Measurements from ENCODE around the gene RNF150. TPM values are rescaled to one million over a fixed set of nuclear protein-coding genes. Genes with fewer than 3 reads are reported as not detected.

RNF150 gene
- total RNA-seq, 4 donors from 2014 or later: 10.2 to 34.5 (median 24.2) TPM

DNA sequence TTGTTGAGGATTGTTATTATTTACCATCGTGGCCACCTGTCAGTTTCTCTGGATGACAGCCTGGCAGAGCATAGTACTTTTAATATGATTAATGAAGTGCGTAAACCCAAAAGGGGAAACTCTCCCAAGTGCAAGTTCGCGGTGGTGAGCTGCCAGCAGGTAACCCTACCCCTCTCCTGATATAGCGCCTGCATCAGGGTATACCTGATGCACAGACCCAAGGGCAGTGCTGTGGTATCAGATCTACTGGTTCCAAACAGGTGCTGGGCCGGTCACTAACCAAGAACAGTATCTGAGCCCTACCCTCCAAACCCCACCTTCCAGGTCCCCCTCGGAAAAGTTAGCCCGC is 1.6 kb downstream of the RNF150 start:
- WGBS, 2 donors: 15 to 23% methylated on average over 8 of the region's 8 CpGs
- Histone ChIP-seq H3K36me3 (no peaks in the 10 kb centered on the region), H3K4me1 (peaks cover 8 to 16% of the 10 kb centered on the region in 2 donors), H3K27ac (peak overlapping the region in 1 of 3 donors; percentile 90), H3K27me3 (no peaks in the 10 kb centered on the region), H3K4me3 (replicated peaks in 1 of 3) (peak overlapping the region; percentile 37 to 88 (median 73)), H3K9me3 (no peaks in the 10 kb centered on the region)
- no peak for TF ChIP-seq POLR2A (IDR thresholded peaks at IDR 0.05)
- TF ChIP-seq CTCF (IDR thresholded peaks at IDR 0.05): no peak
- intact Hi-C loops (cut with DNase I): loop anchor here (5.0 kb wide), 1 partner anchor 269 kb away; no protein-coding TSS in a partner anchor
- DNase-seq: peak in 1 of 2 donors; percentile 19

- 65 to 78% methylated on average over 6 of the region's 6 CpGs for WGBS, 2 donors
- peaks cover 8 to 16% of the 10 kb centered on the region in 2 donors for H3K4me1 ChIP-seq
Measured at GRCh38 chr4:141130947-141131605, 2.2 kb downstream of the RNF150 start.

DNA sequence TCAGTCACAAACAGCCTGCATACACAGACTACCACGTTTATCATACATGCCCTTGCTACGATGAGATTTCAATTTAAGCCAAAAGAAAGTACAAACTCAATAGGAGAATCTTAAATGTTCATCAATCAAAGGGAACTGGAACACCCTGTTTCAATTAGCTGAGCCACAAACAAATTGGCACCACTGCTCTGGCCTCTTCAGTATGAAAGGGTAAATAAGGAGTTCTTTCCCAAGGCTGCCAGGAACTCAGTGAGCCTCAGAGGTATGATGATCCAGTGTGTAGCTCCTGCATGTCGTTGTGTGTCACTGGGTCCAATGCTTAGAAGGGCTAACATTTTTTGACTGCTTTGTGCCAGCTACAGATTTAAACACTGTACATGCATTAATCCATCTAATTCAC is 5.4 kb downstream of the RNF150 start:
- Histone ChIP-seq H3K4me3 (replicated peaks in 1 of 3) (no peak overlapping the region), H3K9me3 (no peaks in the 10 kb centered on the region), H3K27me3 (no peaks in the 10 kb centered on the region), H3K27ac (no peak overlapping the region), H3K4me1 (peaks cover 8 to 9% of the 10 kb centered on the region in 2 donors), H3K36me3 (no peaks in the 10 kb centered on the region)
- 68 to 77% methylated on average over 3 of the region's 3 CpGs for WGBS, 2 donors
- TF ChIP-seq CTCF (IDR thresholded peaks at IDR 0.05) (no peak), POLR2A (IDR thresholded peaks at IDR 0.05) (no peak)
- peak; percentile 33 to 36 for DNase-seq
- intact Hi-C loops (cut with DNase I): no loop called here

More at GRCh38 chr4:141130947-141131605, 2.2 kb downstream of the RNF150 start:
- Histone ChIP-seq H3K9me3 (no peaks in the 10 kb centered on the region), H3K27ac (no peak overlapping the region), H3K36me3 (no peaks in the 10 kb centered on the region), H3K27me3 (no peaks in the 10 kb centered on the region), H3K4me3 (replicated peaks in 1 of 3) (peak overlapping the region in 2 of 3 donors; percentile 2 to 88)
- TF ChIP-seq POLR2A (IDR thresholded peaks at IDR 0.05): no peak
- no peak for TF ChIP-seq CTCF (IDR thresholded peaks at IDR 0.05)
- intact Hi-C loops (cut with DNase I): loop anchor here (5.0 kb wide), 1 partner anchor 269 kb away; no protein-coding TSS in a partner anchor
- no peak for DNase-seq

GRCh38 chr4:141126769-141127168 is 6.5 kb downstream of the RNF150 start:
- Histone ChIP-seq H3K9me3 (no peaks in the 10 kb centered on the region), H3K36me3 (no peaks in the 10 kb centered on the region), H3K27ac (no peak overlapping the region), H3K27me3 (no peaks in the 10 kb centered on the region), H3K4me3 (replicated peaks in 1 of 3) (no peak overlapping the region), H3K4me1 (peaks cover 8 to 9% of the 10 kb centered on the region in 2 donors)
- intact Hi-C loops (cut with DNase I): no loop called here
- WGBS, 2 donors: 88 to 91% methylated on average over 4 of the region's 4 CpGs
- no peak for DNase-seq
- TF ChIP-seq CTCF (IDR thresholded peaks at IDR 0.05) (no peak), POLR2A (IDR thresholded peaks at IDR 0.05) (no peak)

DNA sequence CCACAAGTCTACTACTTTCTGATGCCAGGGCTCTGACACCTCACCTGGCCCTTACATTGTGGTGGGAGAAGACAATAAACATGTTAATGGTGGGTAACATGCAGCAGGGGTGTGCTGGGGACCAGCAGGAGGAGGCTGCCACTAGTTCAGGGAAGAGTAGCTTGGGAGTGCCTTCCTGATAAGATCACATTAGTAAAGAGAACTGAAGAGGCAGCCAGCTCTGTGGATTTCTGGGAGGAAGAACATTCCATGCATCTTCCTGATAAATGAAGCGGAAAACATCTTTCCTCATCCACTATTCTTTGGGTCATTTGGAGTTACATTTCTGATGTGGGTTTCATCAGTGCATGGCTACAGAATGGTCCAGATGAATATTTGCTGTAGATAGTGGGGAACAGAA is 9.0 kb downstream of the RNF150 start:
- TF ChIP-seq POLR2A (IDR thresholded peaks at IDR 0.05): no peak
- no peak for TF ChIP-seq CTCF (IDR thresholded peaks at IDR 0.05)
- no peak overlapping the region for H3K4me3 ChIP-seq (replicated peaks in 1 of 3)
- no peaks in the 10 kb centered on the region for H3K27me3 ChIP-seq
- no peak overlapping the region for H3K27ac ChIP-seq
- no peaks in the 10 kb centered on the region for H3K9me3 ChIP-seq
- DNase-seq: no peak
- intact Hi-C loops (cut with DNase I): no loop called here
- H3K4me1 ChIP-seq: peaks cover 0 to 4% of the 10 kb centered on the region in 2 donors
- H3K36me3 ChIP-seq: no peaks in the 10 kb centered on the region
- 96 to 100% methylated on average over 1 of the region's 1 CpG for WGBS, 2 donors

All from thyroid gland (tissue), 4 donors.